ENCODE measurements around the gene CDAN1.

CDAN1 gene

GRCh38 chr15:42730135-42730534, 6.8 kb downstream of the CDAN1 start:
- Histone ChIP-seq H3K4me3 (replicated peaks; ENCODE audit: insufficient read depth, low read length) (no peak overlapping the region), H3K27me3 (ENCODE audit: insufficient read depth, poor library complexity, severe bottlenecking) (no peaks in the 10 kb centered on the region), H3K27ac (replicated peaks) (peak overlapping the region; percentile 45)
- TF ChIP-seq POLR2AphosphoS5 (IDR thresholded peaks at IDR 0.05; ENCODE audit: low read depth): peak; percentile 43; the same call in 1 of the 2 replicates
- no peak for TF ChIP-seq REST (IDR thresholded peaks at IDR 0.05; ENCODE audit: insufficient replicate concordance, low read depth)
- TF ChIP-seq SPI1 (IDR thresholded peaks at IDR 0.05; ENCODE audit: borderline replicate concordance, low read depth): peak; percentile 73
- peak in 1 of 2 experiments; percentile 69 for DNase-seq (ENCODE audit: low read depth in 1 of 2, low spot score in 1 of 2)

GRCh38 chr15:42729409-42729808, 7.5 kb downstream of the CDAN1 start:
- Histone ChIP-seq H3K4me3 (replicated peaks; ENCODE audit: insufficient read depth, low read length) (no peak overlapping the region), H3K27ac (replicated peaks) (peak overlapping the region; percentile 45), H3K27me3 (ENCODE audit: insufficient read depth, poor library complexity, severe bottlenecking) (no peaks in the 10 kb centered on the region)
- peak in 1 of 2 experiments; percentile 31 for DNase-seq (ENCODE audit: low read depth in 1 of 2, low spot score in 1 of 2)
- TF ChIP-seq GABPA (IDR thresholded peaks at IDR 0.05; ENCODE audit: low read depth): no peak
- TF ChIP-seq SPI1 (IDR thresholded peaks at IDR 0.05; ENCODE audit: borderline replicate concordance, low read depth): peak; percentile 43; the same call in 1 of the 2 replicates

GRCh38 chr15:42728972-42729371, 8.0 kb downstream of the CDAN1 start:
- DNase-seq (ENCODE audit: low read depth in 1 of 2, low spot score in 1 of 2): no peak
- Histone ChIP-seq H3K4me3 (replicated peaks; ENCODE audit: insufficient read depth, low read length) (no peak overlapping the region), H3K27ac (replicated peaks) (peak overlapping the region; percentile 45), H3K27me3 (ENCODE audit: insufficient read depth, poor library complexity, severe bottlenecking) (no peaks in the 10 kb centered on the region)
- TF ChIP-seq POLR2AphosphoS5 (IDR thresholded peaks at IDR 0.05; ENCODE audit: low read depth) (no peak), GABPA (IDR thresholded peaks at IDR 0.05; ENCODE audit: low read depth) (no peak), SPI1 (IDR thresholded peaks at IDR 0.05; ENCODE audit: borderline replicate concordance, low read depth) (no peak), CTCF (IDR thresholded peaks at IDR 0.05; ENCODE audit: insufficient read depth, low read length) (no peak), REST (IDR thresholded peaks at IDR 0.05; ENCODE audit: insufficient replicate concordance, low read depth) (no peak)

GRCh38 chr15:42728560-42728959, 8.4 kb downstream of the CDAN1 start:
- Histone ChIP-seq H3K27me3 (ENCODE audit: insufficient read depth, poor library complexity, severe bottlenecking) (no peaks in the 10 kb centered on the region), H3K4me3 (replicated peaks; ENCODE audit: insufficient read depth, low read length) (no peak overlapping the region), H3K27ac (replicated peaks) (no peak overlapping the region)
- DNase-seq (ENCODE audit: low read depth in 1 of 2, low spot score in 1 of 2): no peak
- TF ChIP-seq REST (IDR thresholded peaks at IDR 0.05; ENCODE audit: insufficient replicate concordance, low read depth) (no peak), SPI1 (IDR thresholded peaks at IDR 0.05; ENCODE audit: borderline replicate concordance, low read depth) (no peak), GABPA (IDR thresholded peaks at IDR 0.05; ENCODE audit: low read depth) (no peak), CTCF (IDR thresholded peaks at IDR 0.05; ENCODE audit: insufficient read depth, low read length) (no peak), POLR2AphosphoS5 (IDR thresholded peaks at IDR 0.05; ENCODE audit: low read depth) (no peak)
